ENCODE data around the gene ATG7. TPM values are rescaled to one million over a fixed set of nuclear protein-coding genes. Genes with fewer than 3 reads are reported as not detected.
"Not testable (repeated sequence)": the region's sequence is repeated elsewhere in the genome, so short reads cannot be mapped to it uniquely, and the experiment has no call there.

ATG7 gene
- total RNA-seq, 1 experiment from 2014 or later: 29.3 TPM

- H3K9me3 ChIP-seq (ENCODE audit: control insufficient read depth in 1 of 2, insufficient read depth in 1 of 2, low read depth in 1 of 2, low read length in 2 of 2); DNase-seq (ENCODE audit: low read depth, low spot score); BruUV-seq (replicated peaks); CTCF ChIA-PET; H3K27me3 ChIP-seq (ENCODE audit: insufficient read depth, low read length); POLR2A ChIA-PET; H3K79me2 ChIP-seq (ENCODE audit: insufficient read depth, low read length); RAD21 ChIA-PET (ENCODE audit: low non-redundant PET in 1 of 2, low total read pairs in 2 of 2, uncharacterized antibody in 2 of 2, unreplicated experiment in 2 of 2); H3K4me3 ChIP-seq (replicated peaks in 1 of 2; ENCODE audit: low read depth in 1 of 2, low read length in 2 of 2); H3K4me2 ChIP-seq (ENCODE audit: low read length); H2AFZ ChIP-seq (ENCODE audit: low read depth, low read length, poor library complexity, severe bottlenecking); H3K9me2 ChIP-seq (ENCODE audit: insufficient read depth); ATAC-seq; H3K9ac ChIP-seq (ENCODE audit: low read length); H3K27ac ChIP-seq (ENCODE audit: low read depth, low read length); intact Hi-C loops (cut with micrococcal nuclease); H3K36me3 ChIP-seq (ENCODE audit: control insufficient read depth in 1 of 2, insufficient read depth in 2 of 2, low read length in 2 of 2); H4K20me1 ChIP-seq (ENCODE audit: insufficient read depth): not testable (repeated sequence)
- H3K4me1 ChIP-seq (ENCODE audit: control insufficient read depth in 1 of 2, insufficient read depth in 2 of 2, low read length in 2 of 2): peaks cover 20 to 28% of the 10 kb centered on the region in 2 experiments
Observed at GRCh38 chr3:11513125-11513816, 241.1 kb downstream of the ATG7 start.

DNA sequence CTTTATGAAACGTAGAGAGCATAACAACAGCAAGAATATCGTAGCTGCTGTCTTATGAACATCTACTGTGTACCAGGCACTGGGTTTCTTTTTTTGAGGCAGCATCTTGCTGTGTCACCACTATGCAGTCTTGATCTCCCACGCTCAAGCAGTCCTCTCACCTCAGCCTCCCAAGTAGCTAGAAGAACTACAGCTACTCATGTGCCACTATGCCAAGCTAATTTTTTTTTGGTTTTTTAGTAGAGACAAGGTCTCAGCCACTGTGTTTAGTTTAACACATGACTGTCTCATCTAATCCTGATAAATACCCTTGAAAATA is 241.6 kb downstream of the ATG7 start:
- no peak overlapping the region for H3K9ac ChIP-seq (ENCODE audit: low read length)
- DNase-seq (ENCODE audit: low read depth, low spot score): no peak
- no peak overlapping the region for H3K4me3 ChIP-seq (replicated peaks in 1 of 2; ENCODE audit: low read depth in 1 of 2, low read length in 2 of 2)
- BruUV-seq (replicated peaks): no TSS peak
- H3K4me2 ChIP-seq (ENCODE audit: low read length): no peak overlapping the region
- POLR2A ChIA-PET: no interaction called here
- H3K27me3 ChIP-seq (ENCODE audit: insufficient read depth, low read length): no peaks in the 10 kb centered on the region
- no peaks in the 10 kb centered on the region for H4K20me1 ChIP-seq (ENCODE audit: insufficient read depth)
- peaks cover 17 to 26% of the 10 kb centered on the region in 2 experiments for H3K4me1 ChIP-seq (ENCODE audit: control insufficient read depth in 1 of 2, insufficient read depth in 2 of 2, low read length in 2 of 2)
- no peaks in the 10 kb centered on the region for H3K9me3 ChIP-seq (ENCODE audit: control insufficient read depth in 1 of 2, insufficient read depth in 1 of 2, low read depth in 1 of 2, low read length in 2 of 2)
- no peaks in the 10 kb centered on the region for H3K36me3 ChIP-seq (ENCODE audit: control insufficient read depth in 1 of 2, insufficient read depth in 2 of 2, low read length in 2 of 2)
- RAD21 ChIA-PET (ENCODE audit: low non-redundant PET in 1 of 2, low total read pairs in 2 of 2, uncharacterized antibody in 2 of 2, unreplicated experiment in 2 of 2): no interaction called here
- H3K9me2 ChIP-seq (ENCODE audit: insufficient read depth): no peaks in the 10 kb centered on the region
- no peaks in the 10 kb centered on the region for H3K79me2 ChIP-seq (ENCODE audit: insufficient read depth, low read length)
- H3K27ac ChIP-seq (ENCODE audit: low read depth, low read length): no peak overlapping the region
- ATAC-seq: no peak
- CTCF ChIA-PET: no interaction called here
- intact Hi-C loops (cut with micrococcal nuclease): no loop called here
- no peak overlapping the region for H2AFZ ChIP-seq (ENCODE audit: low read depth, low read length, poor library complexity, severe bottlenecking)
- TF ChIP-seq TCF7L2 (IDR thresholded peaks at IDR 0.05; ENCODE audit: borderline replicate concordance, extremely low read depth, insufficient read depth, insufficient read length): no peak
- TF ChIP-seq EGR1 (IDR thresholded peaks at IDR 0.05; ENCODE audit: low read depth): no peak
- TF ChIP-seq RAD21 (IDR thresholded peaks at IDR 0.05; ENCODE audit: low read depth): no peak
- TF ChIP-seq YY1 (IDR thresholded peaks at IDR 0.05; ENCODE audit: extremely low read depth, insufficient replicate concordance, low read depth, low read length): no peak
- no peak for TF ChIP-seq POLR2A (IDR thresholded peaks at IDR 0.05; ENCODE audit: borderline replicate concordance, extremely low read depth, insufficient read depth, insufficient read length)
- no peak for TF ChIP-seq CEBPB (IDR thresholded peaks at IDR 0.05; ENCODE audit: low read depth)
- TF ChIP-seq EZH2phosphoT487 (IDR thresholded peaks at IDR 0.05; ENCODE audit: borderline replicate concordance): no peak
- no peak for TF ChIP-seq SIN3A (IDR thresholded peaks at IDR 0.05; ENCODE audit: low read depth)
- TF ChIP-seq POLR2AphosphoS5 (IDR thresholded peaks at IDR 0.05; ENCODE audit: low read depth, low read length): no peak
- TF ChIP-seq CBX3 (IDR thresholded peaks at IDR 0.05; ENCODE audit: low read depth): no peak
- no peak for TF ChIP-seq ZNF274 (IDR thresholded peaks at IDR 0.05; ENCODE audit: low read depth, low read length)
- TF ChIP-seq, protein P1, sequence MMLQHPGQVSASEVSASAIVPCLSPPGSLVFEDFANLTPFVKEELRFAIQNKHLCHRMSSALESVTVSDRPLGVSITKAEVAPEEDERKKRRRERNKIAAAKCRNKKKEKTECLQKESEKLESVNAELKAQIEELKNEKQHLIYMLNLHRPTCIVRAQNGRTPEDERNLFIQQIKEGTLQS (IDR thresholded peaks at IDR 0.05): no peak
- TF ChIP-seq ZFX (IDR thresholded peaks at IDR 0.05): no peak
- no peak for TF ChIP-seq ZBTB33 (IDR thresholded peaks at IDR 0.05; ENCODE audit: extremely low read depth, insufficient replicate concordance, low read length)
- TF ChIP-seq, protein P2, sequence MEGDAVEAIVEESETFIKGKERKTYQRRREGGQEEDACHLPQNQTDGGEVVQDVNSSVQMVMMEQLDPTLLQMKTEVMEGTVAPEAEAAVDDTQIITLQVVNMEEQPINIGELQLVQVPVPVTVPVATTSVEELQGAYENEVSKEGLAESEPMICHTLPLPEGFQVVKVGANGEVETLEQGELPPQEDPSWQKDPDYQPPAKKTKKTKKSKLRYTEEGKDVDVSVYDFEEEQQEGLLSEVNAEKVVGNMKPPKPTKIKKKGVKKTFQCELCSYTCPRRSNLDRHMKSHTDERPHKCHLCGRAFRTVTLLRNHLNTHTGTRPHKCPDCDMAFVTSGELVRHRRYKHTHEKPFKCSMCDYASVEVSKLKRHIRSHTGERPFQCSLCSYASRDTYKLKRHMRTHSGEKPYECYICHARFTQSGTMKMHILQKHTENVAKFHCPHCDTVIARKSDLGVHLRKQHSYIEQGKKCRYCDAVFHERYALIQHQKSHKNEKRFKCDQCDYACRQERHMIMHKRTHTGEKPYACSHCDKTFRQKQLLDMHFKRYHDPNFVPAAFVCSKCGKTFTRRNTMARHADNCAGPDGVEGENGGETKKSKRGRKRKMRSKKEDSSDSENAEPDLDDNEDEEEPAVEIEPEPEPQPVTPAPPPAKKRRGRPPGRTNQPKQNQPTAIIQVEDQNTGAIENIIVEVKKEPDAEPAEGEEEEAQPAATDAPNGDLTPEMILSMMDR (IDR thresholded peaks at IDR 0.05 in 2 of 3, conservative IDR thresholded peaks at IDR 0.05 in 1 of 3; ENCODE audit: borderline replicate concordance in 1 of 3, insufficient read depth in 1 of 3, low read depth in 2 of 3, low read length in 2 of 3): no peak
- TF ChIP-seq ELF1 (IDR thresholded peaks at IDR 0.05; ENCODE audit: borderline replicate concordance, low read depth): no peak
- TF ChIP-seq, protein P3, sequence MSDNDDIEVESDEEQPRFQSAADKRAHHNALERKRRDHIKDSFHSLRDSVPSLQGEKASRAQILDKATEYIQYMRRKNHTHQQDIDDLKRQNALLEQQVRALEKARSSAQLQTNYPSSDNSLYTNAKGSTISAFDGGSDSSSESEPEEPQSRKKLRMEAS (IDR thresholded peaks at IDR 0.05): no peak
- no peak for TF ChIP-seq SP1 (IDR thresholded peaks at IDR 0.05; ENCODE audit: low read depth)

Measured in HCT116 (cell line).